HEK293 (cell line): ENCODE data around the gene NEO1.

Experiments
- CTCF ChIP-seq: fragments of 450-650 bp; formaldehyde crosslinking; IDR thresholded peaks from 2 replicates; pipeline ENCODE4 v1.5.1; 2016; ENCODE audit warnings: missing biosample characterization, missing genetic modification characterization
- OVOL3 ChIP-seq: fragments of 450-650 bp; formaldehyde crosslinking; IDR thresholded peaks from 2 replicates; pipeline ENCODE4 v1.5.1; 2016; ENCODE audit warnings: missing biosample characterization, missing genetic modification characterization
- ZBTB21 ChIP-seq: fragments of 450-650 bp; formaldehyde crosslinking; IDR thresholded peaks from 2 replicates; pipeline ENCODE4 v1.5.1; 2017; ENCODE audit warnings: missing biosample characterization, missing genetic modification characterization
- ZFP41 ChIP-seq: fragments of 450-650 bp; formaldehyde crosslinking; IDR thresholded peaks from 2 replicates; pipeline ENCODE4 v1.5.1; 2016; ENCODE audit warnings: missing biosample characterization, missing genetic modification characterization, borderline replicate concordance
- ZNF174 ChIP-seq: fragments of 450-650 bp; formaldehyde crosslinking; IDR thresholded peaks from 2 replicates; pipeline ENCODE4 v1.5.0; 2017; ENCODE audit warnings: missing biosample characterization, mild to moderate bottlenecking, missing genetic modification characterization
- ZNF24 ChIP-seq: fragments of 450-650 bp; formaldehyde crosslinking; IDR thresholded peaks from 2 replicates; pipeline ENCODE4 v1.5.1; 2016; ENCODE audit warnings: missing biosample characterization, missing genetic modification characterization
- ZNF324 ChIP-seq: fragments of 450-650 bp; formaldehyde crosslinking; IDR thresholded peaks from 2 replicates; pipeline ENCODE4 v1.5.1; 2016; ENCODE audit warnings: missing biosample characterization, missing genetic modification characterization
- ZNF76 ChIP-seq: fragments of 450-650 bp; formaldehyde crosslinking; IDR thresholded peaks from 2 replicates; pipeline ENCODE4; 2016; ENCODE audit warnings: low read depth, missing biosample characterization, missing genetic modification characterization, borderline replicate concordance
- TF ChIP-seq, protein P1 (sequence below): fragments of 450-650 bp; formaldehyde crosslinking; IDR thresholded peaks from 2 replicates; pipeline ENCODE4 v1.5.1; 2017; ENCODE audit warnings: missing biosample characterization, missing genetic modification characterization

- no peak for TF ChIP-seq CTCF (tag by site-specific recombination)
- no peak for TF ChIP-seq ZFP41
- no peak for TF ChIP-seq ZBTB21 (tag by site-specific recombination)
- TF ChIP-seq ZNF324 (tag by site-specific recombination), result no peak
- TF ChIP-seq ZNF24, result no peak
- TF ChIP-seq OVOL3 (tag by site-specific recombination), result no peak
- TF ChIP-seq, protein P1, sequence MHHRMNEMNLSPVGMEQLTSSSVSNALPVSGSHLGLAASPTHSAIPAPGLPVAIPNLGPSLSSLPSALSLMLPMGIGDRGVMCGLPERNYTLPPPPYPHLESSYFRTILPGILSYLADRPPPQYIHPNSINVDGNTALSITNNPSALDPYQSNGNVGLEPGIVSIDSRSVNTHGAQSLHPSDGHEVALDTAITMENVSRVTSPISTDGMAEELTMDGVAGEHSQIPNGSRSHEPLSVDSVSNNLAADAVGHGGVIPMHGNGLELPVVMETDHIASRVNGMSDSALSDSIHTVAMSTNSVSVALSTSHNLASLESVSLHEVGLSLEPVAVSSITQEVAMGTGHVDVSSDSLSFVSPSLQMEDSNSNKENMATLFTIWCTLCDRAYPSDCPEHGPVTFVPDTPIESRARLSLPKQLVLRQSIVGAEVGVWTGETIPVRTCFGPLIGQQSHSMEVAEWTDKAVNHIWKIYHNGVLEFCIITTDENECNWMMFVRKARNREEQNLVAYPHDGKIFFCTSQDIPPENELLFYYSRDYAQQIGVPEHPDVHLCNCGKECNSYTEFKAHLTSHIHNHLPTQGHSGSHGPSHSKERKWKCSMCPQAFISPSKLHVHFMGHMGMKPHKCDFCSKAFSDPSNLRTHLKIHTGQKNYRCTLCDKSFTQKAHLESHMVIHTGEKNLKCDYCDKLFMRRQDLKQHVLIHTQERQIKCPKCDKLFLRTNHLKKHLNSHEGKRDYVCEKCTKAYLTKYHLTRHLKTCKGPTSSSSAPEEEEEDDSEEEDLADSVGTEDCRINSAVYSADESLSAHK (tag by site-specific recombination), result no peak
- no peak for TF ChIP-seq ZNF76 (tag by site-specific recombination)
- no peak for TF ChIP-seq ZNF174 (tag by site-specific recombination)
Measured at GRCh38 chr15:73331501-73331900, 279.2 kb downstream of the NEO1 start.
